SK-N-SH (cell line): ENCODE data around the gene DGCR8. TPM values are rescaled to one million over a fixed set of nuclear protein-coding genes. Genes with fewer than 3 reads are reported as not detected.
A peak's percentile ranks its signal among the peaks of the same experiment; 100 is the strongest.

Experiments used
- CTCF ChIA-PET: fragments of 300-600, 350-600 bp; formaldehyde crosslinking; extraction: SDS; loops from one replicate; lab custom pipeline; 2021; lab: Yijun Ruan, JAX
- POLR2A ChIA-PET: fragments of 350-600 bp; sonication (Branson Sonifier 250); formaldehyde crosslinking; extraction: SDS; loops from one replicate; lab custom pipeline; 2020; ENCODE audit warnings: antibody characterized with exemption, inconsistent platforms; lab: Yijun Ruan, JAX
- DNase-seq: peaks from one replicate; pipeline ENCODE4 v3.0.0; 2012
- H2AFZ ChIP-seq: fragments of 200-600 bp; sonication (generic); 2 replicates; pipeline ENCODE4 v1.8.1; 2016; ENCODE audit warnings: antibody characterized with exemption, mild to moderate bottlenecking, low read depth
- H3F3A ChIP-seq: fragments of 200-600 bp; sonication (generic); replicated peaks from 2 replicates; pipeline ENCODE3; 2016; ENCODE audit warnings: antibody characterized with exemption, mild to moderate bottlenecking; ENCODE audit not compliant: insufficient read depth
- H3K27ac ChIP-seq, 2 experiments: fragments of 200-500 bp in 1 of 2; fragments of 200-600 bp in 1 of 2; sonication (Bioruptor generic) in 1 of 2; sonication (generic), shearing (Covaris generic) in 1 of 2; 2 replicates each; pipeline versions ENCODE4 v1.5.1 to v1.6.1; 2014 to 2016; ENCODE audit warnings: low read depth in 2 of 2, inconsistent platforms in 1 of 2, low read length in 1 of 2, mild to moderate bottlenecking in 1 of 2, mixed read lengths in 1 of 2
- H3K27me3 ChIP-seq: fragments of 200-600 bp; sonication (generic), shearing (Covaris generic); 2 replicates; pipeline ENCODE4 v1.6.1; 2016; ENCODE audit warnings: mixed run types; ENCODE audit not compliant: insufficient read depth
- H3K36me3 ChIP-seq, 2 experiments: fragments of 200-500 bp in 1 of 2; fragments of 200-600 bp in 1 of 2; sonication (Bioruptor generic) in 1 of 2; sonication (generic) in 1 of 2; replicated peaks in 1 of 2; 2 replicates each; pipeline versions ENCODE3 to v1.5.1; 2014 to 2016; ENCODE audit warnings: low read length in 1 of 2, mild to moderate bottlenecking in 1 of 2; ENCODE audit not compliant: insufficient read depth in 2 of 2, control insufficient read depth in 1 of 2
- H3K4me1 ChIP-seq, 2 experiments: fragments of 200-500 bp in 1 of 2; fragments of 200-600 bp in 1 of 2; sonication (Bioruptor generic) in 1 of 2; sonication (generic), shearing (Covaris generic) in 1 of 2; 2 replicates each; pipeline versions ENCODE4 v1.5.1 to v1.6.1; 2014 to 2016; ENCODE audit warnings: low read depth in 1 of 2, low read length in 1 of 2, mixed run types in 1 of 2; ENCODE audit not compliant: insufficient read depth in 2 of 2, control insufficient read depth in 1 of 2
- H3K4me2 ChIP-seq: fragments of 200-600 bp; sonication (generic), shearing (Covaris generic); 2 replicates; pipeline ENCODE4 v1.6.1; 2017; ENCODE audit warnings: mixed run types
- H3K4me3 ChIP-seq, 2 experiments: fragments of 200-500 bp in 1 of 2; fragments of 200-600 bp in 1 of 2; sonication (Bioruptor generic) in 1 of 2; sonication (generic), shearing (Covaris generic) in 1 of 2; 2 replicates each; pipeline versions ENCODE4 v1.5.1 to v1.8.1; 2014 to 2016; ENCODE audit warnings: low read depth in 2 of 2, inconsistent platforms in 1 of 2, low read length in 1 of 2, mild to moderate bottlenecking in 1 of 2, mixed read lengths in 1 of 2, moderate library complexity in 1 of 2
- H3K79me2 ChIP-seq: fragments of 200-600 bp; sonication (generic); 2 replicates; pipeline ENCODE4 v1.8.1; 2017; ENCODE audit warnings: mild to moderate bottlenecking; ENCODE audit not compliant: insufficient read depth
- H3K9ac ChIP-seq: fragments of 200-600 bp; sonication (generic); 2 replicates; pipeline ENCODE4 v1.6.1; 2017; ENCODE audit warnings: mixed run types
- H3K9me2 ChIP-seq: fragments of 200-600 bp; sonication (generic); 2 replicates; pipeline ENCODE4 v1.6.1; 2017; ENCODE audit warnings: mixed run types
- H3K9me3 ChIP-seq: fragments of 200-600 bp; sonication (generic); 2 replicates; pipeline ENCODE4 v1.6.1; 2017; ENCODE audit warnings: mixed run types, mild to moderate bottlenecking, moderate library complexity
- H4K20me1 ChIP-seq: fragments of 200-600 bp; sonication (generic); 2 replicates; pipeline ENCODE4 v1.6.1; 2017; ENCODE audit warnings: mild to moderate bottlenecking, mixed run types; ENCODE audit not compliant: insufficient read depth
- CHD2 ChIP-seq: fragments of 150-350 bp; IDR thresholded peaks from 2 replicates; pipeline ENCODE4 v1.6.1; 2018; ENCODE audit warnings: low read length; ENCODE audit not compliant: partially characterized antibody
- EP300 ChIP-seq, 2 experiments: IDR thresholded peaks; 2 replicates each; pipeline versions ENCODE4 v1.4.0 to v1.6.1; 2012; ENCODE audit warnings: borderline replicate concordance in 1 of 2, low read depth in 1 of 2, low read length in 1 of 2
- FOXJ3 ChIP-seq: sonication (generic); formaldehyde crosslinking; IDR thresholded peaks from 2 replicates; pipeline ENCODE4 v1.5.1; 2020; ENCODE audit warnings: mild to moderate bottlenecking, missing genetic modification reagents
- GABPA ChIP-seq: IDR thresholded peaks from 2 replicates; pipeline ENCODE4 v1.4.0; 2012; ENCODE audit warnings: low read depth, mild to moderate bottlenecking
- MEF2A ChIP-seq: IDR thresholded peaks from 2 replicates; pipeline ENCODE4 v1.4.0; 2012; ENCODE audit warnings: low read depth, borderline replicate concordance
- MXI1 ChIP-seq: IDR thresholded peaks from 2 replicates; pipeline ENCODE4 v1.6.1; 2012; ENCODE audit warnings: mild to moderate bottlenecking, low read depth, low read length, improper control_type of control experiment
- NFIC ChIP-seq: IDR thresholded peaks from 2 replicates; pipeline ENCODE4 v1.4.0; 2012; ENCODE audit warnings: borderline replicate concordance
- POLR2AphosphoS5 ChIP-seq: IDR thresholded peaks from 2 replicates; pipeline ENCODE4 v1.6.1; 2012; ENCODE audit warnings: low read depth, low read length
- RAD21 ChIP-seq: IDR thresholded peaks from 2 replicates; pipeline ENCODE4 v1.6.1; 2012; ENCODE audit warnings: mild to moderate bottlenecking, low read length
- RCOR1 ChIP-seq: fragments of 150-350 bp; IDR thresholded peaks from 2 replicates; pipeline ENCODE4 v1.6.1; 2017; ENCODE audit warnings: antibody characterized with exemption, low read length
- RFX5 ChIP-seq: IDR thresholded peaks from 2 replicates; pipeline ENCODE4 v1.6.1; 2012; ENCODE audit warnings: mild to moderate bottlenecking, improper control_type of control experiment, low read length
- SIN3A ChIP-seq: IDR thresholded peaks from 2 replicates; pipeline ENCODE4 v1.6.1; 2012; ENCODE audit warnings: low read depth, mild to moderate bottlenecking, low read length, moderate library complexity, borderline replicate concordance
- SMC3 ChIP-seq: IDR thresholded peaks from 2 replicates; pipeline ENCODE4 v1.6.1; 2012; ENCODE audit warnings: low read depth, low read length, improper control_type of control experiment
- TCF12 ChIP-seq: IDR thresholded peaks from 2 replicates; pipeline ENCODE4 v1.4.0; 2012
- WGBS: methylation state at CpG from one replicate; pipeline ENCODE4 v1.1.6; 2017; ENCODE audit warnings: low lambda C conversion rate; 5-methylcytosine and 5-hydroxymethylcytosine counted together
- polyA plus RNA-seq, 3 experiments: library from polyadenylated mRNA; depleted of rRNA; stranded (reverse); fragments of >200 nt; gene quantifications; 2 replicates each; pipeline ENCODE4 v1.2.3, GENCODE V29; 2012
- TF ChIP-seq, protein P1 (sequence below): IDR thresholded peaks from 2 replicates; pipeline ENCODE4; 2012
- TF ChIP-seq, protein P2 (sequence below): fragments of 200-600 bp; sonication (generic); IDR thresholded peaks from 2 replicates; pipeline ENCODE4 v1.6.1; 2017; ENCODE audit warnings: antibody characterized with exemption, mild to moderate bottlenecking, moderate library complexity
- TF ChIP-seq, protein P3 (sequence below): fragments of 150-350 bp; IDR thresholded peaks from 2 replicates; pipeline ENCODE4 v1.6.1; 2016; ENCODE audit warnings: mild to moderate bottlenecking, low read depth, low read length
- TF ChIP-seq, protein P4 (sequence below): IDR thresholded peaks from 2 replicates; pipeline ENCODE4 v1.4.0; 2012; ENCODE audit warnings: low read depth

The DGCR8 gene
- polyA plus RNA-seq, 1 of the 3 experiments (the other 2 are of a cell fraction), result 26.5 TPM

DNA sequence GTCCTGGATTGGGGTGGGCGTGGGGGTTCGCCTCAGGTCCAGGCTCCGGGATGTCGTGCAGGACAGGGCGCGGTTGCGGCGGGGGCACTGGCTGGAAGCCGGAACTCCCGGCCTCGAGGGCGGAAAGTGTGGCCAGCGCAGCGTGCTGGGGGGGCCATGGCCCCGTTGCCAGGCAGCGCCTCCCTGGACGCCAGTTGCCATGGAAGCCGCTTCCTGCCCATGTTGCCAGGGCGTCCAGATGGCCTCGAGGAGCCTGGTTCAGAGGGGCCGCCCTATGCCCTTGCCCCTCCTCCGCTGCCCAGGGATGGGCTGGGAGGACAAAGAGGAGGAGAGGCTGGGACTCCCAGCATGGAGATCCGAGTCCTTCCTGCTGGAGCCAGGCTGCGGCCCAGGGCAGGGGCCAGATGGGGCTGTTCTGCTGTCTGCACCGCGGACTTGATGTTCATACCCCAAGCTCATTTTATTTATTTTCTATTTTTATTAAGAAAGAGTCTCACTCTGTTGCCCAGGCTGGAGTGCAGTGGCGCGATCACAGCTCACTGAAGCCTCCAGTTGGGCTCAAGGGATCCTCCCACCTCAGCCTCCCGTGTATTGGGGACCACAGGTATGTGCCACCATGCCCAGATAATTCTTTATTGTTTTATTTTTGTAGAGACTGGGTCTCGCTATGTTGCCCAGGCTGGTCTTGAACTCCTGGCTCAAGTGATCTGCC lies 75.4 kb downstream of the DGCR8 start:
- ChIA-PET CTCF (interaction anchor here (0.6 to 5.1 kb wide), 19 partner anchors 10 to 238 kb away, joined by 3 to 87 read pairs (median 5); partner anchors contain the start of genes DGCR6L and ZNF74), POLR2A (no interaction called here)
- Histone ChIP-seq H3K27me3 (no peaks in the 10 kb centered on the region), H3K4me1 (peaks cover 0 to 35% of the 10 kb centered on the region in 2 experiments; a peak in 1 of 4 replicates), H4K20me1 (no peaks in the 10 kb centered on the region), H3K36me3 (peaks cover 0 to 2% of the 10 kb centered on the region in 2 experiments), H3K9ac (peak overlapping the region; percentile 80), H3K9me2 (no peaks in the 10 kb centered on the region), H3F3A (peaks cover 8% of the 10 kb centered on the region), H3K4me2 (peak overlapping the region; percentile 96), H3K4me3 (peak overlapping the region; percentile 61 to 66), H3K9me3 (no peaks in the 10 kb centered on the region), H2AFZ (0 out of 2 replicates have a peak overlapping the region, but pooled peaks have one; percentile 65), H3K27ac (peak overlapping the region; percentile 30 to 83; a peak in 3 of 4 replicates)
- peak; percentile 96 for DNase-seq
- 35% methylated on average over 13 of the region's 30 CpGs for WGBS
- TF ChIP-seq MXI1, result peak; percentile 99
- TF ChIP-seq RAD21, result no peak
- no peak for TF ChIP-seq MEF2A
- 0 out of 2 replicates have a peak, but pooled peaks have one; percentile 5 for TF ChIP-seq SMC3
- no peak; a peak in 1 of 4 replicates for TF ChIP-seq EP300 (IDR thresholded peaks at IDR 0.05; ENCODE audit: borderline replicate concordance in 1 of 2, low read depth in 1 of 2, low read length in 1 of 2)
- TF ChIP-seq, protein P1, sequence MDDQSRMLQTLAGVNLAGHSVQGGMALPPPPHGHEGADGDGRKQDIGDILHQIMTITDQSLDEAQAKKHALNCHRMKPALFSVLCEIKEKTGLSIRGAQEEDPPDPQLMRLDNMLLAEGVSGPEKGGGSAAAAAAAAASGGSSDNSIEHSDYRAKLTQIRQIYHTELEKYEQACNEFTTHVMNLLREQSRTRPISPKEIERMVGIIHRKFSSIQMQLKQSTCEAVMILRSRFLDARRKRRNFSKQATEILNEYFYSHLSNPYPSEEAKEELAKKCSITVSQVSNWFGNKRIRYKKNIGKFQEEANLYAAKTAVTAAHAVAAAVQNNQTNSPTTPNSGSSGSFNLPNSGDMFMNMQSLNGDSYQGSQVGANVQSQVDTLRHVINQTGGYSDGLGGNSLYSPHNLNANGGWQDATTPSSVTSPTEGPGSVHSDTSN, result no peak
- peak; percentile 54; the same call in 1 of the 2 replicates for TF ChIP-seq RCOR1
- TF ChIP-seq SIN3A, result peak; percentile 74; the same call in 1 of the 2 replicates
- TF ChIP-seq, protein P2, sequence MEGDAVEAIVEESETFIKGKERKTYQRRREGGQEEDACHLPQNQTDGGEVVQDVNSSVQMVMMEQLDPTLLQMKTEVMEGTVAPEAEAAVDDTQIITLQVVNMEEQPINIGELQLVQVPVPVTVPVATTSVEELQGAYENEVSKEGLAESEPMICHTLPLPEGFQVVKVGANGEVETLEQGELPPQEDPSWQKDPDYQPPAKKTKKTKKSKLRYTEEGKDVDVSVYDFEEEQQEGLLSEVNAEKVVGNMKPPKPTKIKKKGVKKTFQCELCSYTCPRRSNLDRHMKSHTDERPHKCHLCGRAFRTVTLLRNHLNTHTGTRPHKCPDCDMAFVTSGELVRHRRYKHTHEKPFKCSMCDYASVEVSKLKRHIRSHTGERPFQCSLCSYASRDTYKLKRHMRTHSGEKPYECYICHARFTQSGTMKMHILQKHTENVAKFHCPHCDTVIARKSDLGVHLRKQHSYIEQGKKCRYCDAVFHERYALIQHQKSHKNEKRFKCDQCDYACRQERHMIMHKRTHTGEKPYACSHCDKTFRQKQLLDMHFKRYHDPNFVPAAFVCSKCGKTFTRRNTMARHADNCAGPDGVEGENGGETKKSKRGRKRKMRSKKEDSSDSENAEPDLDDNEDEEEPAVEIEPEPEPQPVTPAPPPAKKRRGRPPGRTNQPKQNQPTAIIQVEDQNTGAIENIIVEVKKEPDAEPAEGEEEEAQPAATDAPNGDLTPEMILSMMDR, result no peak
- TF ChIP-seq RFX5, result peak; percentile 69; the same call in 1 of the 2 replicates
- peak; percentile 73 for TF ChIP-seq GABPA
- TF ChIP-seq FOXJ3, result no peak
- TF ChIP-seq, protein P3, sequence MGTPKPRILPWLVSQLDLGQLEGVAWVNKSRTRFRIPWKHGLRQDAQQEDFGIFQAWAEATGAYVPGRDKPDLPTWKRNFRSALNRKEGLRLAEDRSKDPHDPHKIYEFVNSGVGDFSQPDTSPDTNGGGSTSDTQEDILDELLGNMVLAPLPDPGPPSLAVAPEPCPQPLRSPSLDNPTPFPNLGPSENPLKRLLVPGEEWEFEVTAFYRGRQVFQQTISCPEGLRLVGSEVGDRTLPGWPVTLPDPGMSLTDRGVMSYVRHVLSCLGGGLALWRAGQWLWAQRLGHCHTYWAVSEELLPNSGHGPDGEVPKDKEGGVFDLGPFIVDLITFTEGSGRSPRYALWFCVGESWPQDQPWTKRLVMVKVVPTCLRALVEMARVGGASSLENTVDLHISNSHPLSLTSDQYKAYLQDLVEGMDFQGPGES, result no peak
- peak; percentile 31; the same call in 1 of the 2 replicates for TF ChIP-seq TCF12
- 0 out of 2 replicates have a peak, but pooled peaks have one; percentile 35 for TF ChIP-seq POLR2AphosphoS5
- peak; percentile 39 for TF ChIP-seq CHD2
- TF ChIP-seq, protein P4, sequence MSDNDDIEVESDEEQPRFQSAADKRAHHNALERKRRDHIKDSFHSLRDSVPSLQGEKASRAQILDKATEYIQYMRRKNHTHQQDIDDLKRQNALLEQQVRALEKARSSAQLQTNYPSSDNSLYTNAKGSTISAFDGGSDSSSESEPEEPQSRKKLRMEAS, result peak; percentile 87
- TF ChIP-seq NFIC, result no peak
- TF ChIP-seq, all 33 proteins: peak for 10
- H3K79me2 ChIP-seq, result peaks cover 4% of the 10 kb centered on the region; the same call in 1 of the 2 replicates
